GM18868 (cell line): ENCODE results near the gene L3MBTL3.
"Not testable (repeated sequence)": the region's sequence is repeated elsewhere in the genome, so short reads cannot be mapped to it uniquely, and the experiment has no call there.

Experiments
- ATAC-seq: cut with Tn5 transposase; IDR thresholded peaks from one replicate; pipeline ENCODE4 v1.9.1; 2021; ENCODE audit warnings: mild to moderate bottlenecking, moderate library complexity; ENCODE audit not compliant: unreplicated experiment

The L3MBTL3 gene

GRCh38 chr6:130070792-130071191 is 52.4 kb downstream of the L3MBTL3 start:
- no peak for ATAC-seq

DNA sequence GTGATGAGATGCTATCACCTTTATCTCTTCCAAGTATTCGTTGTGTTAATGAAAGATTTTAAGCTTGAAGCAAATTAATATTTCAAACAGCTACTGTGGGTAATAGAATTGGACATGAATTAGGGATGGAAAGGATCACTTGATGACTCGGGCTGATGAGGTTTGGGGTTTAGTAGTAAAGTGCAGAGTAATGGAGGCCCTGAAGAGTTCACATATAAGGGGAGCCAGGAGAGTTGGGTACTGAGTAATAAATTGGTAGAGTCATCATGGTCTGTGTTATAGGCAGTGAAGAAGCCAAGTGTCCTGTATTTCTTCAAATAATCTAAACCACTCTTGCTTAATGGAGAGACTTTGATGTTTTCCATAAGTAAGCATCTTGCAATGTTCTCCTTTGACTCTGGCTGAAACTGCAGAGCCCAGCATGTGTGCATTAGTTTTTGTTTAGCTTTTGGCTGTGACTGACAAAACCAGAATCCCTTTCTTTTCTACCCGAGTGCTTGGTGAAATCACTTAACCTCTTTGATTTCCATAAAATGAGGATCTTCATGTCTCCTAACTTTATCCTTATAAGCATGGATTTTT is 57.6 kb downstream of the L3MBTL3 start:
- no peak for ATAC-seq

- ATAC-seq, result no peak
Observed at GRCh38 chr6:130076512-130076911, 58.1 kb downstream of the L3MBTL3 start.

DNA sequence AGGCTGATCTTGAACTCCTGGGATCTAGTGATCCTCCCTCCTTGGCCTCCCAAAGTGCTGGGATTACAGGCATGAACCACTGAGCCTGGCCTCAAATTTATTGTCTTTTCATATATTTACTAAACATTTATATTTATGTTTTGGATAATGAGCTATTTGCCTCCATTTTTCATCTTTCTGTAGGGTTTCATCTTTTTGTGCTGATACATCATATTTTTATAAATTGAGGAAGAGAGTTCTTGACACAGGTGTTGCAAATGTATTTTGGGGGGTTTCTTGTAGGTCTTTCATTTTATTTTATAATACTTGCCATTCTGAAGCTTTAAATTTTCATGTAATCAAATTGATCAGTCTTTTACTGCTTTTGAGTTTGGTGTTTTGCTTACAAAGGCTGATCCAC is 72.4 kb downstream of the L3MBTL3 start:
- no peak for ATAC-seq

GRCh38 chr6:130093546-130093945 is 75.2 kb downstream of the L3MBTL3 start:
- ATAC-seq, result no peak

GRCh38 chr6:130098317-130098716 is 79.9 kb downstream of the L3MBTL3 start:
- ATAC-seq, result no peak

DNA sequence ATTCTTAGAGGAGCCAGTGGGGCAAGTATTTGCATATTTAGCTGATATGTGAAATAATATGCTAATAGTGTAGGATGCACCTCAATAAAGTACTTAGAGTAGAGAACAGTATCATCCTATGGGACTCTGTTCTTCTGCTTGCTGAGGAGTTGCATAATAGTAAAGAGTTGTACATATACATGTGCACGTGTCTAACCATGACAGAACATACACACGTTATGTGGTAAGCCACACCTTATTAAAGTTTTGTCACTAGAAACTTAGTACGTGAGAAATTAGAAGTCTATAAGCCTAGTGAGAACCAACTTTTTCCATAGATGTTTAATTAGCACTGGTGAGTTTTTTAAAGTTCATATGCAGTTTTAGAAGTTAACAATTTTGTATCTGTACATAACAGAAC is 80.7 kb downstream of the L3MBTL3 start:
- ATAC-seq, result no peak

- peak; percentile 89 for ATAC-seq
Observed at GRCh38 chr6:130105996-130106704, 87.8 kb downstream of the L3MBTL3 start.

DNA sequence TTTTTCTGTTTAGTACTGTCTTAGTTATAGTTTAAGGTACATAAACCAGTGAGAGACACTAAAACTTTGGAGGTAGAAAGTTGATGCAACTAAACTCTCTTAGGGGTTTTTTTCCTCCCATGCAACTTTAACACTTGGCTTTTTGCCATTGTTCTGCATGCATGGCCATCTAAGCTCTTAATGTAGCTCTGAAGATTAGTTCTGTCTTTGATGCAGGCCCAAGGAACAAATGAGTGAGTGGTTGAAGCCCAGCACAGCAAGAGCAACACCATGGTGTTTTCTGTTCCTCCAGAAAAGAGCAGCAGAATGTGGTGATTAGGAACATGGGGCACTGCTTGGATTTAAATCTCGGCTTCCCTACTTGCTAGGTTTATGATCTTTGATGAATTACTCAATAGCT is 89.3 kb downstream of the L3MBTL3 start:
- peak; percentile 37 for ATAC-seq

DNA sequence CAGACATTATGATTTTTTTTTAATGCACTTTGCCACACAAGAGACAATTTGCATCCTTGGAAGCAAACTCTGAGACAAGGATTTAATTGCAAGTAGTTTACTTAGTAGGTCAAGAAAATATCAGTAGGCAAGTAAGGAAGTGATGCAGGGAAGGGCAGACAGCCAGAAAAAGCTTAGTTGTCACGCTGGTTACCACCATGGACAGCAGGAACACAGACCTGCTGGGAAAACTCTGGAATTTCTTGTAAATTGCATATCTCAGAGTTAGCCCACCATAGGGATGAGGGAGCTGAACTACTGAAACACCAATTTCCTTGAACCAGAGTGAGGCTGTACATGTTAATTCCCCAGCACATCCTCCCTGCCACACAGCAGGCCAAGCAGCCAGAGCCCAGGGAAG is 92.7 kb downstream of the L3MBTL3 start:
- no peak for ATAC-seq

GRCh38 chr6:130113201-130113710 is 94.9 kb downstream of the L3MBTL3 start:
- no peak for ATAC-seq

DNA sequence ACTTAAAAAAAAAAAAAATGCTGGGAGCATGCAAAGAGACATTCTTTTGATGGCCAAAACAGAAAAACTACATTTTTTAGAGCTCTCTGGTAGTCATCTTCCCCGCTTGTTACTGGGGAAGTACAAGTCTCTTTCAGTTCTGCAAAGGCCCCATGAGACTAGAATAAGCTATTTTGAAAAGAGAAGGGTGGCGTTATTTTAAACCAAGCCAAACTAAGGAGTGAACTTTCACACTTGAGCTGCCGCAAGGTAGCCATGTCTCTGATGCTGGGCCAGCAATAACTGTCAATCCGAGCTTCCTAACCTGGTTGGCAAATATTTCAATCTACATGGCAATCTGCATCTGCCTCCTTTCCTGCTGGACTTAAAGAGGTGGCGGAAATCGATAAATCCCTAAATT is 96.7 kb downstream of the L3MBTL3 start:
- ATAC-seq, result peak; percentile 92

- peak; percentile 40 for ATAC-seq
Observed at GRCh38 chr6:130116273-130116672, 97.9 kb downstream of the L3MBTL3 start.

GRCh38 chr6:130117187-130117701 is 98.9 kb downstream of the L3MBTL3 start:
- not testable (repeated sequence) for ATAC-seq

- ATAC-seq, result peak; percentile 45
Observed at GRCh38 chr6:130118236-130118635, 99.9 kb downstream of the L3MBTL3 start.

- ATAC-seq, result no peak
Observed at GRCh38 chr6:130119211-130119610, 100.8 kb downstream of the L3MBTL3 start.

DNA sequence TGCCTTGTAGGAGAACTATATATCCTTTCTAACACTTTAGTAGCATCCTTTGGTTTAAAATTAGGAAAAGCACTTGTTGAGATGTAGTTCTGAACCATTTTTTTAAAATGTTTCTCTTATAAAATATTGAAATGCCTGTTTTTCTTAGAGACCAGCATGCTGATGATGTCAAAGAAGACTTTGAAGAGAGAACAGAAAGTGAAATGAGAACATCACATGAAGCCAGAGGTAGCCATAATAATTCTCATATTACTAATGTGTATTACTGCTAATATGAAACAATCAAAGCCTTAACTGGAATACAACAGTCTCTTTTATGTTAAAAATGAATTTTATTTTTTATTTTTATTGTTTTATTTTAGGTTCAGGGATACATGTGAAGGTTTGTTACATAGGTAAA is 102.3 kb downstream of the L3MBTL3 start:
- no peak for ATAC-seq

DNA sequence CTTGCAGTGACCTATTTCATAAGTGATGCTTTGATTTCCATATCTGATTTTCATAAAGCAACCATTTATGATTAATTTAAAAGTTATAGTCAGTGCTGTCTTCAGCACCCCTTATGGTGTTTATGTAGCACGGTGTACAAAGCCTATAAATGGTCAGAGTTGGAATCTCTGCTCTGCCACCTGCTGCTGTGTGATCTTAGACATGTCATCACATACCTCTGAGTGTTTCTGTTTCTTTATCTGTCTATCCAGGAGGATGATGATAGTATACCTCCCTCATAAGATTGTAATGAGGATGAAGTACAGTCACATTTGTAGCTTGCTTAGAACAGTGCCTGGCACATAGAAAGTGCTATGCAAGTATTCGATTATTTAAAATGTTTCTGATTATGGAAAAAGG is 103.9 kb downstream of the L3MBTL3 start:
- ATAC-seq, result no peak

GRCh38 chr6:130127195-130127594 is 108.8 kb downstream of the L3MBTL3 start:
- no peak for ATAC-seq

- no peak for ATAC-seq
Observed at GRCh38 chr6:130128326-130128725, 109.9 kb downstream of the L3MBTL3 start.

GRCh38 chr6:130129762-130130246 is 111.4 kb downstream of the L3MBTL3 start:
- no peak for ATAC-seq

DNA sequence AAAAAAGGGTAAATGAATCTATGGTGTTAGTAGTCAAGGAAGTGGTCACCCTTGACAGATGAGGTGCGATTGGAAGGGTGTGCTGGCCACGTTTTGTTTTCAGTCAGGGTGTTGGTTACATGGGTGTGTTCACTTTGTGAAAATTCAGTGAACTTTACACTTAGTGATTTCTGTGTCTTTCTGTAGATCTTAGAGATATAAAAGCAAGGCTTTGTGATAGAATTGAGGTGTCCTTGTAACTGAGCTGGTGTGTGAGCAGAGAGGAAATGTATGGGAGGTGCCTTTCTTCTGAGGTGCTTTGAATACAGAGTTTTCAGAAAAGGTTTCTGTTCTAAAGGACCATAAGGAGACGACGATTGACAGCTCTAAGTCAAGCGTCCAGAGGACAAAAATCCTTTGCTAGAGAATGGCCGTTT is 113.9 kb downstream of the L3MBTL3 start:
- peak; percentile 80 for ATAC-seq
